ENCODE measurements around the gene DAAM1.

DNA sequence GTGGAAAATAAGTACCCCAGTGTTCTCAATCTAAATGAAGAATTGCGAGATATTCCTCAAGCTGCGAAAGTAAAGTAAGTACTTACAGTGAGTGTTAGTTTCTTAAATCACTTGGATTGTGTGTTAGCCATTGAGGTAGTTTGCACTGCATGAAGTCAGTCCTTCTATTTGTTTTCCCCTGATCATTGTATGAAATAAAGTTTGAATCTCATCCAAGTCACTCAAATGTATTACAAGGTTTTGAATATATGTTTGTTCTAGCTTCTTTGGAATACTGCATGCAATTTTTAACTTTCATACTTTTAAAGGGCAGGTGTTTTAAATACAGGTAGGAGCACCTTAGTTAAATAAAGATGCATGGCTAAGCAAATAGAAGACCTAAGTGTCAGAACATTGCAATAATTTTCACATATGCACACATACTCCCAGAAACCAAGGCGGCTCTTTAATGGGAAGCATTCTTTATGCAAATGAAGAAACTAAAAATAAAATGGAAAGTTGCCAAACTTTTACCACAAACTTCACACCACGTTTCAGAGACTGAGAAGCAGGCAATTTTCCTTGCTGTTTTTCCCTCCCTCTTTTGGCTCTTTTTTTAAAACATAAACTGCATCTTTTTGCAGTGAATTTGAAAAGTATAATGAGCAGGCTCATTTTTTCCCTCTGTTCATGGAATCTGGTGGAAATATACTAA lies 171.1 kb downstream of the DAAM1 start:
- TF ChIP-seq CTCF (IDR thresholded peaks at IDR 0.05) (no peak), POLR2A (IDR thresholded peaks at IDR 0.05) (no peak)

All from uterus (tissue), 2 donors.